CD14-positive monocyte (primary cell): Measurements from ENCODE around the gene PDE4B. TPM values are rescaled to one million over a fixed set of nuclear protein-coding genes. Genes with fewer than 3 reads are reported as not detected.

Experiments used
- DNase-seq, 3 donors: peaks; one replicate each; pipeline ENCODE4 v3.0.0-alpha.2; 2011 to 2022
- H2AFZ ChIP-seq: 2 replicates; pipeline ENCODE4 v1.6.0; 2012; ENCODE audit warnings: mild to moderate bottlenecking, low read depth, low read length, inconsistent platforms; ENCODE audit not compliant: insufficient read depth, poor library complexity, severe bottlenecking
- H3K27ac ChIP-seq, 2 donors: 1 replicate in 1 of 2; 2 replicates in 1 of 2; pipeline ENCODE4 v1.5.1; 2012 to 2013; ENCODE audit warnings: low read length in 2 of 2, control low read depth in 1 of 2, inconsistent platforms in 1 of 2, low read depth in 1 of 2, mild to moderate bottlenecking in 1 of 2
- H3K27me3 ChIP-seq, 2 donors: one replicate each; pipeline versions ENCODE4 v1.6.0 to v1.6.1; 2011 to 2013; ENCODE audit warnings: low read length in 2 of 2; ENCODE audit not compliant: control insufficient read depth in 2 of 2, insufficient read depth in 2 of 2
- H3K36me3 ChIP-seq, 2 donors: replicated peaks in 1 of 2; 1 replicate in 1 of 2; 2 replicates in 1 of 2; pipeline versions ENCODE4 v1.5.1 to v1.6.1; 2012 to 2013; ENCODE audit warnings: low read length in 2 of 2, control low read depth in 1 of 2, inconsistent platforms in 1 of 2, mild to moderate bottlenecking in 1 of 2; ENCODE audit not compliant: insufficient read depth in 2 of 2, control insufficient read depth in 1 of 2
- H3K4me1 ChIP-seq, 2 donors: 1 replicate in 1 of 2; 2 replicates in 1 of 2; pipeline versions ENCODE4 v1.5.1 to v1.6.1; 2012 to 2013; ENCODE audit warnings: low read length in 2 of 2, control low read depth in 1 of 2, inconsistent platforms in 1 of 2, mild to moderate bottlenecking in 1 of 2, moderate library complexity in 1 of 2; ENCODE audit not compliant: insufficient read depth in 2 of 2, control insufficient read depth in 1 of 2
- H3K4me2 ChIP-seq: replicated peaks from 2 replicates; pipeline ENCODE3; 2012; ENCODE audit warnings: low read length, moderate library complexity, mild to moderate bottlenecking; ENCODE audit not compliant: poor library complexity, severe bottlenecking; ENCODE audit errors: extremely low read depth
- H3K4me3 ChIP-seq, 3 experiments: fragments of 200-600 bp in 1 of 3; sonication (generic) in 1 of 3; replicated peaks in 1 of 3; 1 replicate in 2 of 3; 2 replicates in 1 of 3; pipeline ENCODE4 v1.5.1; 2011 to 2013; ENCODE audit warnings: low read length in 3 of 3, mild to moderate bottlenecking in 3 of 3, control low read depth in 2 of 3, low read depth in 2 of 3, inconsistent platforms in 1 of 3, moderate library complexity in 1 of 3
- H3K79me2 ChIP-seq: 2 replicates; pipeline ENCODE4 v1.6.0; 2012; ENCODE audit warnings: mild to moderate bottlenecking, control low read depth, inconsistent platforms, low read length, moderate library complexity; ENCODE audit not compliant: insufficient read depth
- H3K9ac ChIP-seq: 2 replicates; pipeline ENCODE4 v1.6.0; 2017; ENCODE audit warnings: low read length, mild to moderate bottlenecking; ENCODE audit not compliant: insufficient read depth, poor library complexity, severe bottlenecking
- H3K9me3 ChIP-seq, 2 donors: replicated peaks in 1 of 2; 1 replicate in 1 of 2; 2 replicates in 1 of 2; pipeline versions ENCODE4 v1.5.1 to v1.6.1; 2012 to 2013; ENCODE audit warnings: low read length in 2 of 2, control low read depth in 1 of 2; ENCODE audit not compliant: control insufficient read depth in 1 of 2, insufficient read depth in 1 of 2
- H4K20me1 ChIP-seq: 2 replicates; pipeline ENCODE4 v1.6.0; 2012; ENCODE audit warnings: mild to moderate bottlenecking, low read length, control low read depth, moderate library complexity; ENCODE audit not compliant: insufficient read depth
- H3K27ac Mint-ChIP-seq, 7 donors: one replicate each; pipeline ENCODE4 v1.8.0; 2020; ENCODE audit warnings: mild to moderate bottlenecking in 7 of 7, mixed read lengths in 7 of 7, moderate library complexity in 6 of 7, inconsistent platforms in 2 of 7
- H3K27me3 Mint-ChIP-seq, 3 donors: one replicate each; pipeline ENCODE4 v1.8.0; 2021 to 2022; ENCODE audit warnings: low read depth in 3 of 3, mild to moderate bottlenecking in 3 of 3, mixed read lengths in 3 of 3, moderate library complexity in 3 of 3, inconsistent platforms in 1 of 3
- H3K36me3 Mint-ChIP-seq, 2 donors: one replicate each; pipeline ENCODE4 v1.8.0; 2020; ENCODE audit warnings: mixed read lengths in 2 of 2, inconsistent platforms in 1 of 2, mild to moderate bottlenecking in 1 of 2
- H3K4me1 Mint-ChIP-seq: one replicate; pipeline ENCODE4 v1.8.0; 2020; ENCODE audit warnings: mild to moderate bottlenecking, mixed read lengths
- H3K4me3 Mint-ChIP-seq, 2 donors: one replicate each; pipeline ENCODE4 v1.8.0; 2020; ENCODE audit warnings: mild to moderate bottlenecking in 2 of 2, mixed read lengths in 2 of 2, moderate library complexity in 1 of 2
- H3K9me3 Mint-ChIP-seq, 7 donors: one replicate each; pipeline ENCODE4 v1.8.0; 2020 to 2022; ENCODE audit warnings: mixed read lengths in 7 of 7, mild to moderate bottlenecking in 6 of 7, moderate library complexity in 6 of 7, inconsistent platforms in 2 of 7
- CTCF ChIP-seq: fragments of 200-600 bp; IDR thresholded peaks from one replicate; pipeline ENCODE4 v1.8.0; 2022; ENCODE audit warnings: antibody characterized with exemption, mild to moderate bottlenecking
- WGBS: methylation state at CpG from one replicate; pipeline ENCODE4 v1.1.5; 2013; ENCODE audit warnings: missing lambda C conversion rate; ENCODE audit not compliant: insufficient coverage; 5-methylcytosine and 5-hydroxymethylcytosine counted together
- intact Hi-C, 2 donors: fragments of 100-400 bp; cut with micrococcal nuclease; formaldehyde crosslinking; loops; one replicate each; pipeline versions ENCODE4 v1.15.0 to v1.15.1; 2023
- polyA plus RNA-seq, 3 donors: library from polyadenylated mRNA; depleted of rRNA in 1 of 3; unstranded in 2 of 3; stranded (reverse) in 1 of 3; fragments of 300-500 nt in 2 of 3; fragments of >200 nt in 1 of 3; fragmentation: Illumina TruSeq in 2 of 3; gene quantifications; 1 replicate in 2 of 3; 2 replicates in 1 of 3; pipeline ENCODE4 v1.2.3, GENCODE V29; 2012 to 2021

The PDE4B gene
- polyA plus RNA-seq, 3 donors, result 17.2 to 52.8 (median 25.2) TPM

DNA sequence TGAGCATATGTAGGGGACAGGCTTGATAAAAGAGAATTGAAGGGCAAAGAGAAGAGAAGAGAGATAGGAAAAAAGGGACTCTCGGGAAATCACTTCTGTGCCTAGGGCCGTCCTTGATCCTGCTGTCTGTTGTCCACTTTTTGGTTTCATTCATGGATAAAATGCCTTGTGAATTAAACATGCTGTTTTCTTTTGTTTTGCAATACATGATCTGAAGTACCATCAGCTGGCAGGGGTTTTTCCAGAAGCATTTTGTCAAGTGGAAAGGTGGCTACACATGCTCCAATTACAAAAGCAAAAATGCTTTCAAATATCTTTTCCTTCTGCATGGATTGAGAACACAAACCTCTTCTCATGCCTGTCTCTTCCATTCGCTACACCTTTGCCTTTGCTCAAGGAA is 361.7 kb downstream of the PDE4B start:
- Mint-ChIP-seq H3K4me3 (no peak overlapping the region), H3K9me3 (no peaks in the 10 kb centered on the region), H3K27me3 (peaks cover 0 to 2% (median 0%) of the 10 kb centered on the region in 3 donors), H3K4me1 (no peaks in the 10 kb centered on the region), H3K36me3 (no peaks in the 10 kb centered on the region), H3K27ac (no peak overlapping the region)
- DNase-seq, result no peak
- 94% methylated on average over 2 of the region's 3 CpGs for WGBS
- Histone ChIP-seq H3K4me3 (no peak overlapping the region), H3K27ac (no peak overlapping the region), H3K27me3 (no peaks in the 10 kb centered on the region), H3K4me2 (no peak overlapping the region), H3K9me3 (no peaks in the 10 kb centered on the region), H3K36me3 (no peaks in the 10 kb centered on the region), H3K4me1 (no peaks in the 10 kb centered on the region), H3K9ac (no peak overlapping the region), H3K79me2 (no peaks in the 10 kb centered on the region), H4K20me1 (no peaks in the 10 kb centered on the region), H2AFZ (no peak overlapping the region)
- no peak for TF ChIP-seq CTCF
- intact Hi-C loops, result no loop called here

DNA sequence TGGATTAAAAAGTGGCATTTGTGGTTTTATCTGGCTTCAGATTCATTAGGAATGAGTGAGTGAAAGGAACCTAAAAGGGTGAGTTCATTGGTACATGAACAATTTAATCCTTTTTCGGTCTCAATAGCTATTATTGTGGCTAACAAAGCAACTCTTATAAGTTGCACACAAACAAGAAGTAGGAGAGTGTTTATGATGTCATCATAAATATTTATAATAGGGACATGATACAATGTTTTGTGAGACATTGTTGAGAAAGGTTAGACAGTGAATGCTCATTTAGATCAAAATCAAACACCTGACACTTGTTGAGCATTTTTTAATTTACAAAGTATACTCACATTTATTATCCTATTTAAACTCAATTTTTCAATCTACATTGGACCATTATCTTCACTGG is 363.4 kb downstream of the PDE4B start:
- Histone ChIP-seq H3K4me2 (no peak overlapping the region), H3K4me1 (no peaks in the 10 kb centered on the region), H3K79me2 (no peaks in the 10 kb centered on the region), H4K20me1 (no peaks in the 10 kb centered on the region), H2AFZ (no peak overlapping the region), H3K9ac (no peak overlapping the region), H3K4me3 (no peak overlapping the region), H3K27me3 (no peaks in the 10 kb centered on the region), H3K36me3 (no peaks in the 10 kb centered on the region), H3K9me3 (no peaks in the 10 kb centered on the region), H3K27ac (no peak overlapping the region)
- H3K9me3 Mint-ChIP-seq, result no peaks in the 10 kb centered on the region
- H3K27ac Mint-ChIP-seq, result no peak overlapping the region
- H3K27me3 Mint-ChIP-seq, result peaks cover 0 to 2% (median 0%) of the 10 kb centered on the region in 3 donors
- no peak for TF ChIP-seq CTCF
- intact Hi-C loops, result no loop called here
- H3K36me3 Mint-ChIP-seq, result no peaks in the 10 kb centered on the region
- DNase-seq, result no peak
- WGBS, result no CpG with 5 or more reads among the region's 1 CpG
- H3K4me1 Mint-ChIP-seq, result no peaks in the 10 kb centered on the region
- no peak overlapping the region for H3K4me3 Mint-ChIP-seq
